GM11168 (cell line): ENCODE results near the gene HOMEZ.
"Not testable (repeated sequence)": the region's sequence is repeated elsewhere in the genome, so short reads cannot be mapped to it uniquely, and the experiment has no call there.

ENCODE experiments used
- in situ Hi-C: fragments of 300-500 bp; cut with MboI; formaldehyde crosslinking; loops from one replicate; pipeline ENCODE4 v1.12.0; 2022; ENCODE audit warnings: low sequenced_read_pairs; ENCODE audit not compliant: unreplicated experiment

HOMEZ gene

GRCh38 chr14:23232241-23232808 is 53.6 kb downstream of the HOMEZ start:
- in situ Hi-C loops = not testable (repeated sequence)

GRCh38 chr14:23228812-23229211 is 57.1 kb downstream of the HOMEZ start:
- in situ Hi-C loops = no loop called here

GRCh38 chr14:23227566-23227965 is 58.4 kb downstream of the HOMEZ start:
- in situ Hi-C loops = no loop called here

GRCh38 chr14:23224958-23225357 is 61.0 kb downstream of the HOMEZ start:
- in situ Hi-C loops = not testable (repeated sequence)
